Measurements from ENCODE around the gene GPS2.

Gene GPS2

DNA sequence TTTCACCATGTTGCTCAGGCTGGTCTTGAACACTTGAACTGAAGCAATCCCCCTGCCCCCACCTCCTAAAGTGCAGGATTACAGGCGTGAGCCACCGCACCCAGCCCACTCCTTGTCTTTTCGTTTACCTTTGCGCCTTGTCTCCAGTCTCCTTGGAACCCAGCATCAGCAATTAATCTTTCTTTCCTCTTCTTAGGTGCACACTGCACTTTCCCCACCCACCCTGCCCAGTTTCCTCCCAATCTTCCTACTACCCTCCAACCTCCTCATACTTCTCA is 51.4 kb downstream of the GPS2 start:
- TF ChIP-seq CTCF (IDR thresholded peaks at IDR 0.05; ENCODE audit: insufficient read depth, low read depth, low read length, missing control alignments) = no peak
- no peak for DNase-seq (ENCODE audit: low read depth)
- no peak overlapping the region for H3K4me3 ChIP-seq (ENCODE audit: low read depth, low read length)

- no peak for TF ChIP-seq CTCF (IDR thresholded peaks at IDR 0.05; ENCODE audit: insufficient read depth, low read depth, low read length, missing control alignments)
- no peak overlapping the region for H3K4me3 ChIP-seq (ENCODE audit: low read depth, low read length)
- no peak for DNase-seq (ENCODE audit: low read depth)
Observed at GRCh38 chr17:7262935-7263800, 52.0 kb downstream of the GPS2 start.

Data from GM12865 (cell line).